MCF 10A (cell line): Measurements from ENCODE around the gene TLR10. TPM values are rescaled to one million over a fixed set of nuclear protein-coding genes. Genes with fewer than 3 reads are reported as not detected.
"Not testable (repeated sequence)": the region's sequence is repeated elsewhere in the genome, so short reads cannot be mapped to it uniquely, and the experiment has no call there.

ENCODE experiments used
- BruUV-seq: library from RNA; stranded (reverse); fragments of 400-500 nt; replicated peaks from 2 replicates; lab custom pipeline; 2021; lab: Mats Ljungman, UMichigan
- CTCF ChIA-PET: fragments of 300-600 bp; sonication (Branson Sonifier 250); formaldehyde crosslinking; extraction: SDS; loops from one replicate; lab custom pipeline; 2021; ENCODE audit warnings: antibody characterized with exemption, inconsistent platforms; lab: Yijun Ruan, JAX
- POLR2A ChIA-PET: fragments of 300-600, 350-650 bp; sonication (Branson Sonifier 250); formaldehyde crosslinking; extraction: SDS; loops from one replicate; lab custom pipeline; 2020; ENCODE audit warnings: antibody characterized with exemption, inconsistent platforms; lab: Yijun Ruan, JAX
- DNase-seq: peaks from one replicate; pipeline ENCODE4 v3.0.0-alpha.2; 2018; ENCODE audit not compliant: unreplicated experiment
- H3K27ac Mint-ChIP-seq: one replicate; pipeline ENCODE4 v1.8.0; 2022; ENCODE audit warnings: mild to moderate bottlenecking, low read depth, mixed read lengths; ENCODE audit not compliant: unreplicated experiment
- H3K27me3 Mint-ChIP-seq: one replicate; pipeline ENCODE4 v1.8.0; 2022; ENCODE audit warnings: mixed read lengths; ENCODE audit not compliant: insufficient read depth, unreplicated experiment
- H3K36me3 Mint-ChIP-seq: one replicate; pipeline ENCODE4 v1.8.0; 2022; ENCODE audit warnings: mild to moderate bottlenecking, moderate library complexity, mixed read lengths; ENCODE audit not compliant: insufficient read depth, unreplicated experiment
- H3K4me1 Mint-ChIP-seq: one replicate; pipeline ENCODE4 v1.8.0; 2022; ENCODE audit warnings: mixed read lengths; ENCODE audit not compliant: insufficient read depth, unreplicated experiment
- H3K4me3 Mint-ChIP-seq: one replicate; pipeline ENCODE4 v1.8.0; 2022; ENCODE audit warnings: mild to moderate bottlenecking, moderate library complexity, mixed read lengths; ENCODE audit not compliant: unreplicated experiment
- H3K9me3 Mint-ChIP-seq: one replicate; pipeline ENCODE4 v1.8.0; 2022; ENCODE audit warnings: mixed read lengths; ENCODE audit not compliant: unreplicated experiment
- intact Hi-C: fragments of 100-400 bp; cut with micrococcal nuclease; formaldehyde crosslinking; loops from 2 replicates; pipeline ENCODE4 v1.14.1; 2022
- total RNA-seq: library from RNA; stranded (reverse); gene quantifications from 2 replicates; pipeline ENCODE4 v1.2.3, GENCODE V29; 2022
- TF ChIP-seq, protein P1 (sequence below): fragments of 200-600 bp; IDR thresholded peaks from one replicate; pipeline ENCODE4 v1.8.0; 2022; ENCODE audit warnings: antibody characterized with exemption, mild to moderate bottlenecking; ENCODE audit not compliant: unreplicated experiment

The TLR10 gene
- total RNA-seq, 1 experiment from 2014 or later: not detected

DNA sequence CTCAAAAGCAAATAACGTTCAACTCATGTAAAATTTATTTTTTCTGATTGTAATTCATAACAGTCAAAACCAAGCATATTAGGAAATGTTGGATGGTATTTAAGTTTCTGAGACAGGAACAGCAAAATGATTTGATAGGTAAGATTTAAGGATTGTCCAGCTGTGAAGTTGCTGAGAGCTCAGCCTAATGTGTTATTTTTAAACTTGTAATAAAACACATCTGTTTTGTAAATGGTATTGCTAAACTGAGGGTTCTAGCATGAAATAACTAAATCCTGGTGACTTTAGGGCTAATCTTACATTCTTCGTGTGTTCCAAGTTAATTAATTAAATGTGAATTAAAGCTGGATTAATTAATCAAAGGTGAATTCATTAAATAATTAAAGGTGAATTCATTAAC, 13.3 kb downstream of the TLR10 start:
- TF ChIP-seq, protein P1, sequence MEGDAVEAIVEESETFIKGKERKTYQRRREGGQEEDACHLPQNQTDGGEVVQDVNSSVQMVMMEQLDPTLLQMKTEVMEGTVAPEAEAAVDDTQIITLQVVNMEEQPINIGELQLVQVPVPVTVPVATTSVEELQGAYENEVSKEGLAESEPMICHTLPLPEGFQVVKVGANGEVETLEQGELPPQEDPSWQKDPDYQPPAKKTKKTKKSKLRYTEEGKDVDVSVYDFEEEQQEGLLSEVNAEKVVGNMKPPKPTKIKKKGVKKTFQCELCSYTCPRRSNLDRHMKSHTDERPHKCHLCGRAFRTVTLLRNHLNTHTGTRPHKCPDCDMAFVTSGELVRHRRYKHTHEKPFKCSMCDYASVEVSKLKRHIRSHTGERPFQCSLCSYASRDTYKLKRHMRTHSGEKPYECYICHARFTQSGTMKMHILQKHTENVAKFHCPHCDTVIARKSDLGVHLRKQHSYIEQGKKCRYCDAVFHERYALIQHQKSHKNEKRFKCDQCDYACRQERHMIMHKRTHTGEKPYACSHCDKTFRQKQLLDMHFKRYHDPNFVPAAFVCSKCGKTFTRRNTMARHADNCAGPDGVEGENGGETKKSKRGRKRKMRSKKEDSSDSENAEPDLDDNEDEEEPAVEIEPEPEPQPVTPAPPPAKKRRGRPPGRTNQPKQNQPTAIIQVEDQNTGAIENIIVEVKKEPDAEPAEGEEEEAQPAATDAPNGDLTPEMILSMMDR: no peak
- POLR2A ChIA-PET: no interaction called here
- H3K27me3 Mint-ChIP-seq: no peaks in the 10 kb centered on the region
- no peak overlapping the region for H3K27ac Mint-ChIP-seq
- H3K4me3 Mint-ChIP-seq: no peak overlapping the region
- no peaks in the 10 kb centered on the region for H3K36me3 Mint-ChIP-seq
- DNase-seq: no peak
- CTCF ChIA-PET: interaction anchor here (4.0 to 6.8 kb wide), 2 partner anchors 10 to 13 kb away, joined by 32 to 70 read pairs; partner anchors contain the start of gene TLR10
- no peaks in the 10 kb centered on the region for H3K9me3 Mint-ChIP-seq
- intact Hi-C loops: no loop called here
- no TSS peak for BruUV-seq
- H3K4me1 Mint-ChIP-seq: peaks cover 4% of the 10 kb centered on the region

DNA sequence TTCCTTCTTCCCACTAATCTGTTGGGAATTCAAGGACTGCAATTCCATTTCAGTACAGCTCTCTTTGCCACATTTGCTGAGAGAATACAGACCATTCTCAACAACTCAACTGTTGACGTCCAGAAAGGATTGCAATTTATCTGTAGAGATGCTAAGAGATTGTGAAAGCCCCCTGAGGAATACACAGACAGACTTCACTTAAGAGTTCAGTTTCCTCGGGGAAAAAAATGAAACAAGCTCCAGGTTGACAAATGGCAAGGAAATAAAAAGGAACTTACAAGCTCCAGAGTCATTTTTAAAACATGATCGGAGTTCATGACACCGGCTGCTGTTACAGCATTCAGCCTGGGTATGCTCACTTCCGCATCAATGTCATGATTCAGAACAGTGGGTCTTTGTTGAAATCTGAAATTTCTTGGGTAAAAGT, 13.8 kb downstream of the TLR10 start:
- BruUV-seq: no TSS peak
- Mint-ChIP-seq H3K27ac (no peak overlapping the region), H3K27me3 (no peaks in the 10 kb centered on the region), H3K4me1 (no peaks in the 10 kb centered on the region), H3K9me3 (no peaks in the 10 kb centered on the region), H3K4me3 (no peak overlapping the region), H3K36me3 (no peaks in the 10 kb centered on the region)
- intact Hi-C loops: no loop called here
- DNase-seq: no peak
- TF ChIP-seq, protein P1: no peak
- ChIA-PET CTCF (interaction anchor here (0.7 to 6.8 kb wide), 4 partner anchors 9 to 71 kb away, joined by 4 to 70 read pairs (median 18); partner anchors contain the start of genes TLR1 and TLR10), POLR2A (interaction anchor here (0.9 kb wide), 1 partner anchor 87 kb away, joined by 3 read pairs; no protein-coding TSS in a partner anchor)

DNA sequence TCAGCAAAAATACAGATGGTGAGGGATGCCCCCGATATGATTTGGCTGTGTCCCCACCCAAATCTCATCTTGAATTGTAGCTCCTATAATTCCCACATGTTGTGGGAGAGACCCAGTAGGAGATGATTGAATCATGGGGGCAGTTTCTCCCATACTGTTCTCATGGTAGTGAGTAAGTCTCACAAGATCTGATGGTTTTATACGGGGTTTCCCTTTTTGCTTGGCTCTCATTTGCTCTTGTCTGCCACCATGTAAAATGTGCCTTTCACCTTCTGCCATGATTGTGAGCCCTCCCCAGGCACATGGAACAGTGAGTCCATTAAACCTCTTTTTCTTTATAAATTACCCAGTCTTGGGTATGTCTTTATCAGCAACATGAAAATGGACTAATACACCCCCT, 15.8 kb downstream of the TLR10 start:
- intact Hi-C loops, H3K4me1 Mint-ChIP-seq, H3K27me3 Mint-ChIP-seq, DNase-seq, H3K27ac Mint-ChIP-seq, BruUV-seq, H3K9me3 Mint-ChIP-seq, H3K4me3 Mint-ChIP-seq, POLR2A ChIA-PET, H3K36me3 Mint-ChIP-seq: not testable (repeated sequence)
- CTCF ChIA-PET: interaction anchor here (0.6 to 11.8 kb wide), 3 partner anchors 11 to 94 kb away, joined by 3 to 268 read pairs (median 10); partner anchors contain the start of gene TLR10

DNA sequence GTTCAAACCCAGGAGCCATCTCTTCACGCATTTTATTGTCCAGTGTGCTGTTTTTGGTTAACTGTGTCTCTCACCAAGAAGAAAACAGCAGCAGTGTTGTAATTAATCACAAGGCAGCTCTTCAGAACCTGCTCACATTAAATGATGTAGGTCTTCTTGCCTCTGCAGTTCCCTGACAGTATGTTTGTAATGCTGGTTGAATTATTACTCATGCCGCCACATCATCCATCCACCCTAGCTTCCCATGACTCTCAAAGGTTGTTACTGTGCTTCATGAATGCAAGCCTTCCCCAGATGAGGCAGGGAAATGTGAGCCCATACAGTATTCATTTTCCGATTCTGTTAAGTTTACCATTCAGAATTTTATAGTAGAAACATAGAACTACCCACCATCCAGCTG, 17.4 kb downstream of the TLR10 start:
- ChIA-PET CTCF (interaction anchor here (0.6 to 11.8 kb wide), 9 partner anchors 9 to 571 kb away, joined by 3 to 268 read pairs (median 4); partner anchors contain the start of gene TLR10), POLR2A (interaction anchor here (0.6 to 1.9 kb wide), 4 partner anchors 8 to 90 kb away, joined by 3 to 6 read pairs (median 4); partner anchors contain the start of genes TLR1 and TLR6)
- Mint-ChIP-seq H3K4me3 (no peak overlapping the region), H3K27ac (no peak overlapping the region), H3K9me3 (no peaks in the 10 kb centered on the region), H3K36me3 (no peaks in the 10 kb centered on the region), H3K27me3 (no peaks in the 10 kb centered on the region), H3K4me1 (no peaks in the 10 kb centered on the region)
- intact Hi-C loops: no loop called here
- TF ChIP-seq, protein P1: no peak
- no TSS peak for BruUV-seq
- DNase-seq: no peak
